HEK293 (cell line): ENCODE data around the gene PIM3.
A peak's percentile ranks its signal among the peaks of the same experiment; 100 is the strongest.

Source experiments
- CTCF ChIA-PET: fragments of 350-600 bp; formaldehyde crosslinking; extraction: SDS; loops from one replicate; lab custom pipeline; 2021; ENCODE audit warnings: antibody characterized with exemption; lab: Yijun Ruan, JAX
- POLR2A ChIA-PET: fragments of 300-600 bp; formaldehyde crosslinking; extraction: SDS; loops from one replicate; lab custom pipeline; 2020; ENCODE audit warnings: antibody characterized with exemption, inconsistent platforms; lab: Yijun Ruan, JAX
- H3K27ac ChIP-seq: fragments of 200-500 bp; sonication (Bioruptor generic); 2 replicates; pipeline ENCODE4 v1.5.1; 2014; ENCODE audit warnings: low read depth, low read length, control low read depth, inconsistent platforms; ENCODE audit errors: extremely low read depth
- H3K36me3 ChIP-seq, 2 experiments: fragments of 200-500 bp in 1 of 2; sonication (Bioruptor generic) in 1 of 2; 1 replicate in 1 of 2; 2 replicates in 1 of 2; pipeline ENCODE4 v1.5.1; 2014 to 2017; ENCODE audit warnings: inconsistent platforms in 2 of 2, low read length in 2 of 2; ENCODE audit not compliant: control insufficient read depth in 2 of 2, insufficient read depth in 1 of 2
- H3K4me1 ChIP-seq: fragments of 200-500 bp; sonication (Bioruptor generic); 2 replicates; pipeline ENCODE4 v1.5.1; 2014; ENCODE audit warnings: mild to moderate bottlenecking, low read length, inconsistent platforms; ENCODE audit not compliant: control insufficient read depth, insufficient read depth
- H3K4me3 ChIP-seq: 2 replicates; pipeline ENCODE4 v1.5.1; 2011; ENCODE audit warnings: low read depth, mild to moderate bottlenecking, control low read depth, low read length, moderate library complexity
- H3K9me3 ChIP-seq: fragments of 200-500 bp; sonication (Bioruptor generic); 2 replicates; pipeline ENCODE4 v1.5.1; 2014; ENCODE audit warnings: low read depth, low read length, inconsistent platforms; ENCODE audit not compliant: control insufficient read depth, insufficient read depth
- EGR2 ChIP-seq: fragments of 450-650 bp; formaldehyde crosslinking; IDR thresholded peaks from 2 replicates; pipeline ENCODE4 v1.5.1; 2016; ENCODE audit warnings: low read depth, missing biosample characterization, missing genetic modification characterization
- GLIS2 ChIP-seq: fragments of 450-650 bp; formaldehyde crosslinking; IDR thresholded peaks from 2 replicates; pipeline ENCODE4 v1.5.1; 2016; ENCODE audit warnings: missing biosample characterization, missing genetic modification characterization
- IKZF3 ChIP-seq: fragments of 450-650 bp; IDR thresholded peaks from 2 replicates; pipeline ENCODE4 v1.5.0; 2018; ENCODE audit warnings: missing biosample characterization, mild to moderate bottlenecking, missing genetic modification characterization, moderate library complexity
- SALL2 ChIP-seq: fragments of 450-650 bp; formaldehyde crosslinking; IDR thresholded peaks from 2 replicates; pipeline ENCODE4 v1.5.0; 2017; ENCODE audit warnings: missing biosample characterization, mild to moderate bottlenecking, missing genetic modification characterization, borderline replicate concordance
- SCRT1 ChIP-seq: fragments of 450-650 bp; formaldehyde crosslinking; IDR thresholded peaks from 2 replicates; pipeline ENCODE4 v1.5.1; 2016; ENCODE audit warnings: missing biosample characterization, missing genetic modification characterization, borderline replicate concordance
- SCRT2 ChIP-seq: fragments of 450-650 bp; formaldehyde crosslinking; IDR thresholded peaks from 2 replicates; pipeline ENCODE4 v1.5.1; 2016; ENCODE audit warnings: missing biosample characterization, missing genetic modification characterization
- YY1 ChIP-seq: fragments of 450-650 bp; formaldehyde crosslinking; IDR thresholded peaks from 2 replicates; pipeline ENCODE4 v1.5.1; 2018; ENCODE audit warnings: missing biosample characterization, missing genetic modification characterization
- ZBTB10 ChIP-seq: fragments of 450-650 bp; formaldehyde crosslinking; IDR thresholded peaks from 2 replicates; pipeline ENCODE4 v1.5.1; 2016; ENCODE audit warnings: missing biosample characterization, missing genetic modification characterization
- ZBTB20 ChIP-seq: fragments of 450-650 bp; formaldehyde crosslinking; IDR thresholded peaks from 2 replicates; pipeline ENCODE4 v1.5.1; 2016; ENCODE audit warnings: missing biosample characterization, missing genetic modification characterization
- ZBTB44 ChIP-seq: fragments of 450-650 bp; IDR thresholded peaks from 2 replicates; pipeline ENCODE4 v1.5.1; 2018; ENCODE audit warnings: missing biosample characterization, mild to moderate bottlenecking, missing genetic modification characterization
- ZBTB48 ChIP-seq: fragments of 450-650 bp; formaldehyde crosslinking; IDR thresholded peaks from 2 replicates; pipeline ENCODE4 v1.5.1; 2016; ENCODE audit warnings: missing biosample characterization, missing genetic modification characterization
- ZNF155 ChIP-seq: fragments of 450-650 bp; formaldehyde crosslinking; IDR thresholded peaks from 2 replicates; pipeline ENCODE4 v1.5.1; 2016; ENCODE audit warnings: missing biosample characterization, missing genetic modification characterization
- ZNF184 ChIP-seq: fragments of 450-650 bp; IDR thresholded peaks from 2 replicates; pipeline ENCODE4 v1.5.1; 2018; ENCODE audit warnings: missing biosample characterization, mild to moderate bottlenecking, missing genetic modification characterization
- ZNF214 ChIP-seq: fragments of 450-650 bp; formaldehyde crosslinking; IDR thresholded peaks from 2 replicates; pipeline ENCODE4 v1.5.1; 2017; ENCODE audit warnings: missing biosample characterization, mild to moderate bottlenecking, missing genetic modification characterization, borderline replicate concordance
- ZNF274 ChIP-seq, 2 experiments: fragments of 200-500 bp in 1 of 2; fragments of 450-650 bp in 1 of 2; sonication (Bioruptor generic) in 1 of 2; formaldehyde crosslinking in 1 of 2; IDR thresholded peaks; 2 replicates each; pipeline versions ENCODE4 v1.5.1 to v1.6.1; 2014 to 2016; ENCODE audit warnings: borderline replicate concordance in 1 of 2, inconsistent platforms in 1 of 2, low read length in 1 of 2, missing biosample characterization in 1 of 2, missing genetic modification characterization in 1 of 2
- ZNF292 ChIP-seq: fragments of 450-650 bp; formaldehyde crosslinking; IDR thresholded peaks from 2 replicates; pipeline ENCODE4 v1.5.1; 2016; ENCODE audit warnings: low read depth, missing biosample characterization, missing genetic modification characterization, borderline replicate concordance
- ZNF302 ChIP-seq: fragments of 450-650 bp; formaldehyde crosslinking; IDR thresholded peaks from 2 replicates; pipeline ENCODE4 v1.5.1; 2016; ENCODE audit warnings: missing biosample characterization, missing genetic modification characterization, low read depth
- ZNF335 ChIP-seq: fragments of 450-650 bp; formaldehyde crosslinking; conservative IDR thresholded peaks from 2 replicates; pipeline ENCODE4 v1.5.1; 2016; ENCODE audit warnings: missing biosample characterization, missing genetic modification characterization
- ZNF416 ChIP-seq: fragments of 450-650 bp; formaldehyde crosslinking; IDR thresholded peaks from 2 replicates; pipeline ENCODE4 v1.5.1; 2016; ENCODE audit warnings: missing biosample characterization, missing genetic modification characterization
- ZNF521 ChIP-seq: fragments of 450-650 bp; formaldehyde crosslinking; IDR thresholded peaks from 2 replicates; pipeline ENCODE4 v1.5.1; 2017; ENCODE audit warnings: missing biosample characterization, mild to moderate bottlenecking, missing genetic modification characterization
- ZNF792 ChIP-seq: fragments of 450-650 bp; formaldehyde crosslinking; IDR thresholded peaks from 2 replicates; pipeline ENCODE4 v1.5.1; 2016; ENCODE audit warnings: missing biosample characterization, missing genetic modification characterization
- ZSCAN23 ChIP-seq: fragments of 450-650 bp; formaldehyde crosslinking; IDR thresholded peaks from 2 replicates; pipeline ENCODE4 v1.5.1; 2016; ENCODE audit warnings: missing biosample characterization, missing genetic modification characterization
- ZSCAN30 ChIP-seq: fragments of 450-650 bp; IDR thresholded peaks from 2 replicates; pipeline ENCODE4 v1.5.1; 2018; ENCODE audit warnings: missing biosample characterization, mild to moderate bottlenecking, missing genetic modification characterization, moderate library complexity
- TF ChIP-seq, protein P1 (sequence below): fragments of 450-650 bp; formaldehyde crosslinking; IDR thresholded peaks from 2 replicates; pipeline ENCODE4 v1.5.1; 2016; ENCODE audit warnings: missing biosample characterization, missing genetic modification characterization, low read depth
- TF ChIP-seq, protein P2 (sequence below): fragments of 450-650 bp; formaldehyde crosslinking; optimal IDR thresholded peaks from 2 replicates; pipeline ENCODE3; 2016; ENCODE audit warnings: missing biosample characterization, mild to moderate bottlenecking, missing genetic modification characterization

PIM3 gene

GRCh38 chr22:49951678-49951985 lies 8.9 kb upstream of the PIM3 start:
- Histone ChIP-seq H3K4me1 (no peaks in the 10 kb centered on the region; the same call in 1 of the 2 replicates), H3K9me3 (no peaks in the 10 kb centered on the region), H3K36me3 (no peaks in the 10 kb centered on the region), H3K4me3 (no peak overlapping the region), H3K27ac (no peak overlapping the region)
- TF ChIP-seq SCRT1 (tag by site-specific recombination) (0 out of 2 replicates have a peak, but pooled peaks have one; percentile 24), IKZF3 (tag by site-specific recombination) (no peak), ZNF416 (no peak), YY1 (tag by site-specific recombination) (no peak), ZBTB48 (tag by site-specific recombination) (no peak), ZNF292 (tag by site-specific recombination) (no peak), ZNF302 (tag by site-specific recombination) (no peak), SCRT2 (tag by site-specific recombination) (peak; percentile 69)
- TF ChIP-seq, protein P1, sequence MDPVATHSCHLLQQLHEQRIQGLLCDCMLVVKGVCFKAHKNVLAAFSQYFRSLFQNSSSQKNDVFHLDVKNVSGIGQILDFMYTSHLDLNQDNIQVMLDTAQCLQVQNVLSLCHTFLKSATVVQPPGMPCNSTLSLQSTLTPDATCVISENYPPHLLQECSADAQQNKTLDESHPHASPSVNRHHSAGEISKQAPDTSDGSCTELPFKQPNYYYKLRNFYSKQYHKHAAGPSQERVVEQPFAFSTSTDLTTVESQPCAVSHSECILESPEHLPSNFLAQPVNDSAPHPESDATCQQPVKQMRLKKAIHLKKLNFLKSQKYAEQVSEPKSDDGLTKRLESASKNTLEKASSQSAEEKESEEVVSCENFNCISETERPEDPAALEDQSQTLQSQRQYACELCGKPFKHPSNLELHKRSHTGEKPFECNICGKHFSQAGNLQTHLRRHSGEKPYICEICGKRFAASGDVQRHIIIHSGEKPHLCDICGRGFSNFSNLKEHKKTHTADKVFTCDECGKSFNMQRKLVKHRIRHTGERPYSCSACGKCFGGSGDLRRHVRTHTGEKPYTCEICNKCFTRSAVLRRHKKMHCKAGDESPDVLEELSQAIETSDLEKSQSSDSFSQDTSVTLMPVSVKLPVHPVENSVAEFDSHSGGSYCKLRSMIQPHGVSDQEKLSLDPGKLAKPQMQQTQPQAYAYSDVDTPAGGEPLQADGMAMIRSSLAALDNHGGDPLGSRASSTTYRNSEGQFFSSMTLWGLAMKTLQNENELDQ: no peak
- TF ChIP-seq, protein P2, sequence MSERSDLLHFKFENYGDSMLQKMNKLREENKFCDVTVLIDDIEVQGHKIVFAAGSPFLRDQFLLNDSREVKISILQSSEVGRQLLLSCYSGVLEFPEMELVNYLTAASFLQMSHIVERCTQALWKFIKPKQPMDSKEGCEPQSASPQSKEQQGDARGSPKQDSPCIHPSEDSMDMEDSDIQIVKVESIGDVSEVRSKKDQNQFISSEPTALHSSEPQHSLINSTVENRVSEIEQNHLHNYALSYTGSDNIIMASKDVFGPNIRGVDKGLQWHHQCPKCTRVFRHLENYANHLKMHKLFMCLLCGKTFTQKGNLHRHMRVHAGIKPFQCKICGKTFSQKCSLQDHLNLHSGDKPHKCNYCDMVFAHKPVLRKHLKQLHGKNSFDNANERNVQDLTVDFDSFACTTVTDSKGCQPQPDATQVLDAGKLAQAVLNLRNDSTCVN (tag by site-specific recombination): no peak
- ChIA-PET CTCF (interaction anchor here (0.8 to 2.2 kb wide), 2 partner anchors 25 to 28 kb away, joined by 3 to 7 read pairs; no protein-coding TSS in a partner anchor), POLR2A (interaction anchor here (0.9 to 2.7 kb wide), 4 partner anchors 9 to 21 kb away, joined by 3 to 6 read pairs (median 6); partner anchors contain the start of gene PIM3)

- CTCF ChIA-PET: interaction anchor here (0.6 to 2.2 kb wide), 5 partner anchors 22 to 254 kb away, joined by 3 to 7 read pairs (median 3); no protein-coding TSS in a partner anchor
- TF ChIP-seq SCRT2 (tag by site-specific recombination): 0 out of 2 replicates have a peak, but pooled peaks have one; percentile 8
- TF ChIP-seq EGR2 (tag by site-specific recombination): peak; percentile 78
- TF ChIP-seq ZNF335 (tag by site-specific recombination): no peak
- TF ChIP-seq ZNF521: no peak
- TF ChIP-seq GLIS2 (tag by site-specific recombination): peak; percentile 44
- TF ChIP-seq ZNF792 (tag by site-specific recombination): no peak
- TF ChIP-seq ZBTB20 (tag by site-specific recombination): no peak
- no peak for TF ChIP-seq ZNF274 (IDR thresholded peaks at IDR 0.05; ENCODE audit: low read length)
- TF ChIP-seq ZNF274 (tag by site-specific recombination; IDR thresholded peaks at IDR 0.05; ENCODE audit: borderline replicate concordance): no peak
- TF ChIP-seq ZBTB44 (tag by site-specific recombination): no peak
- TF ChIP-seq ZSCAN23: no peak
- TF ChIP-seq ZSCAN30 (tag by site-specific recombination): no peak
- no peak for TF ChIP-seq ZNF184
- TF ChIP-seq ZNF214: no peak
- no peak for TF ChIP-seq ZBTB10 (tag by site-specific recombination)
- no peak for TF ChIP-seq SALL2
- TF ChIP-seq ZNF155 (tag by site-specific recombination): no peak
Observed at GRCh38 chr22:49951986-49952896, 8.3 kb upstream of the PIM3 start.

More at GRCh38 chr22:49951986-49952896, 8.3 kb upstream of the PIM3 start:
- Histone ChIP-seq H3K9me3 (no peaks in the 10 kb centered on the region), H3K4me1 (no peaks in the 10 kb centered on the region; the same call in 1 of the 2 replicates), H3K4me3 (no peak overlapping the region), H3K36me3 (no peaks in the 10 kb centered on the region), H3K27ac (no peak overlapping the region)
- POLR2A ChIA-PET: interaction anchor here (0.9 to 2.7 kb wide), 4 partner anchors 8 to 22 kb away, joined by 3 to 6 read pairs (median 6); partner anchors contain the start of gene PIM3
